Measurements from ENCODE around the gene SOAT1. TPM values are rescaled to one million over a fixed set of nuclear protein-coding genes. Genes with fewer than 3 reads are reported as not detected.

SOAT1 gene
- total and polyA plus RNA-seq, 2 of the 8 experiments (the other 6 are each of a cell fraction or from before 2014, with no cell fraction given), result 2.7 to 4.7 TPM

GRCh38 chr1:179269071-179269470 is 24.5 kb upstream of the SOAT1 start:
- H2BK120ac ChIP-seq (replicated peaks; ENCODE audit: low read depth, low read length), result no peak overlapping the region
- H3K79me1 ChIP-seq (ENCODE audit: low read depth, low read length), result no peaks in the 10 kb centered on the region
- H2BK20ac ChIP-seq (ENCODE audit: low read length), result no peak overlapping the region
- no peaks in the 10 kb centered on the region for H3K4me1 ChIP-seq (replicated peaks in 1 of 4; ENCODE audit: control insufficient read depth in 3 of 4, insufficient read depth in 4 of 4, low read length in 3 of 4)
- no peak overlapping the region for H3K56ac ChIP-seq (replicated peaks; ENCODE audit: insufficient read length, low read depth, low read length)
- no peak overlapping the region for H2AK5ac ChIP-seq (ENCODE audit: low read depth, low read length)
- no peak overlapping the region for H2AFZ ChIP-seq (ENCODE audit: low read length)
- H2BK5ac ChIP-seq (ENCODE audit: low read depth, low read length), result no peak overlapping the region
- no peak overlapping the region for H2BK15ac ChIP-seq (ENCODE audit: low read length)
- no peak overlapping the region for H3K4me2 ChIP-seq (ENCODE audit: insufficient read depth in 1 of 2, low read depth in 2 of 2, low read length in 2 of 2)
- no peak overlapping the region for H3K9ac ChIP-seq (replicated peaks in 1 of 4; ENCODE audit: extremely low read depth in 1 of 4, low read depth in 3 of 4, low read length in 3 of 4)
- no peaks in the 10 kb centered on the region for H3K36me3 ChIP-seq (ENCODE audit: control insufficient read depth in 2 of 4, insufficient read depth in 4 of 4, low read length in 3 of 4)
- H3K79me2 ChIP-seq (ENCODE audit: control insufficient read depth in 1 of 2, insufficient read depth in 2 of 2, low read length in 2 of 2), result no peaks in the 10 kb centered on the region
- H3K4ac ChIP-seq (replicated peaks; ENCODE audit: insufficient read length, low read depth, low read length), result no peak overlapping the region
- H3K27ac ChIP-seq (ENCODE audit: low read depth, low read length), result no peak overlapping the region
- H3K9me3 ChIP-seq (ENCODE audit: insufficient read depth in 2 of 2, low read depth in 1 of 2, low read length in 1 of 2), result no peaks in the 10 kb centered on the region; a peak in 1 of 4 replicates
- H2BK12ac ChIP-seq (ENCODE audit: low read depth, low read length), result no peak overlapping the region
- H4K5ac ChIP-seq (ENCODE audit: insufficient read length, low read depth, low read length), result no peak overlapping the region
- no peaks in the 10 kb centered on the region for H3K23me2 ChIP-seq (ENCODE audit: low read depth, low read length)
- H4K91ac ChIP-seq (replicated peaks; ENCODE audit: insufficient read length, low read length), result no peak overlapping the region
- H4K8ac ChIP-seq (ENCODE audit: extremely low read depth, insufficient read depth, low read length), result no peak overlapping the region
- FAIRE-seq (no peak), DNase-seq (ENCODE audit: low read depth in 1 of 2, low spot score in 2 of 2) (no peak)
- H3K23ac ChIP-seq (ENCODE audit: insufficient read length), result no peak overlapping the region
- no peak overlapping the region for H3K14ac ChIP-seq (ENCODE audit: insufficient read length)
- POLR2A ChIA-PET (ENCODE audit: partially characterized antibody), result no interaction called here
- H4K20me1 ChIP-seq (replicated peaks in 1 of 2; ENCODE audit: control insufficient read depth in 1 of 2, insufficient read depth in 2 of 2, low read length in 2 of 2), result no peaks in the 10 kb centered on the region
- H3K27me3 ChIP-seq (replicated peaks in 1 of 4; ENCODE audit: control insufficient read depth in 3 of 4, extremely low read depth in 1 of 4, insufficient read depth in 3 of 4, low read length in 3 of 4), result no peaks in the 10 kb centered on the region
- H3K18ac ChIP-seq (ENCODE audit: extremely low read depth, low read length), result no peak overlapping the region
- CTCF ChIA-PET (ENCODE audit: partially characterized antibody), result interaction anchor here (0.6 to 0.7 kb wide), 2 partner anchors 372 to 582 kb away, joined by 3 read pairs; no protein-coding TSS in a partner anchor
- H3K4me3 ChIP-seq (ENCODE audit: extremely low read depth in 1 of 4, insufficient read depth in 2 of 4, low read depth in 3 of 4, low read length in 4 of 4), result no peak overlapping the region
- TF ChIP-seq CHD7 (IDR thresholded peaks at IDR 0.05; ENCODE audit: insufficient replicate concordance, low read length) (no peak), CEBPB (IDR thresholded peaks at IDR 0.05; ENCODE audit: low read depth, low read length) (no peak)
